Stomach smooth muscle (tissue), 2 donors: ENCODE results near the gene DAB2IP.

ENCODE experiments used
- H3K27ac ChIP-seq: one replicate; pipeline ENCODE4 v1.7.0; 2013; ENCODE audit warnings: mild to moderate bottlenecking, low read length, inconsistent platforms
- H3K27me3 ChIP-seq, 2 donors: one replicate each; pipeline ENCODE4 v1.7.0; 2013; ENCODE audit warnings: low read length in 2 of 2; ENCODE audit not compliant: insufficient read depth in 2 of 2, control insufficient read depth in 1 of 2
- H3K36me3 ChIP-seq, 2 donors: one replicate each; pipeline ENCODE4 v1.7.0; 2013; ENCODE audit warnings: low read length in 2 of 2; ENCODE audit not compliant: control insufficient read depth in 2 of 2, insufficient read depth in 2 of 2
- H3K4me1 ChIP-seq: one replicate; pipeline ENCODE4 v1.7.0; 2013; ENCODE audit warnings: low read length; ENCODE audit not compliant: control insufficient read depth, insufficient read depth
- H3K4me3 ChIP-seq, 2 donors: one replicate each; pipeline ENCODE4 v1.7.0; 2013; ENCODE audit warnings: low read length in 2 of 2
- H3K9ac ChIP-seq, 2 donors: one replicate each; pipeline ENCODE4 v1.7.0; 2013; ENCODE audit warnings: low read length in 2 of 2, mild to moderate bottlenecking in 1 of 2
- H3K9me3 ChIP-seq, 2 donors: one replicate each; pipeline ENCODE4 v1.7.0; 2013; ENCODE audit warnings: low read length in 2 of 2; ENCODE audit not compliant: control insufficient read depth in 2 of 2
- donor health status: healthy.
- donor health status: Pancreatic carcinoma.

DAB2IP gene

DNA sequence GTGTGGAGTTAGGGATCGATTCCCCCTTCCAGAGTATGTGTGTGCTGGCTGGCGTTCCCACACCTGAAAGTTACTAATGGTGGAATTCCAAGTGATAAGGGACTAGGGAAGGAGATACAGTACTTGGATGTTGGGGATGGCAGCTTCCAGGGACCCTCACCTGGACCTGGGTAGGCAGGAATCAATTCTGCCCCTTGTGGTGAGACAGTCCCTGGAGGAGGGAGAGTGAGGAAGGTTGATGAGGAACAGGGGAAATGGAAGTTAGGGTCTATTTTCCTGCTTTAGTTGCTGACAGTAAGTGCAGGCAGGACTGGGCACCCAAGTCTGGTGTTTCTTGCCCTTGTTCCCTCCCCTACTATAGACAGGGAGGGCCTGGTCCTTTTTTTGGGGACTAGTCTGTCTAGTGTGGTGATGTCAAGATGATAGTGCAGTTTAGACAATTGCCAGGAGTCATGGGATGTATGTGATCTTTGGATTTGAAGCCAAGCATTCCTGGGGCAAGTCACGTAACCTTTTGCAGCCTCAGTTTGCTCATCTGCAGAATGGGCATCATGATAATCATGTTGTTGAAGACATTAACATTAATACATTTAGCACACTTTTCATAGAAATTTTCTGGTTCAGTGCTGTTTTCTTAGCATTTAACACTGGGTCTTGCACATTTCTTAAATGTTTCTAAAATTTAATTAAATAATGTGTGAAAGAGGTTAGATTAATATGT lies 51.7 kb downstream of the DAB2IP start:
- Histone ChIP-seq H3K9ac (no peak overlapping the region), H3K4me3 (no peak overlapping the region), H3K9me3 (no peaks in the 10 kb centered on the region), H3K27ac (no peak overlapping the region), H3K4me1 (peaks cover 36% of the 10 kb centered on the region), H3K27me3 (no peaks in the 10 kb centered on the region), H3K36me3 (peaks cover 0 to 2% of the 10 kb centered on the region in 2 donors)

DNA sequence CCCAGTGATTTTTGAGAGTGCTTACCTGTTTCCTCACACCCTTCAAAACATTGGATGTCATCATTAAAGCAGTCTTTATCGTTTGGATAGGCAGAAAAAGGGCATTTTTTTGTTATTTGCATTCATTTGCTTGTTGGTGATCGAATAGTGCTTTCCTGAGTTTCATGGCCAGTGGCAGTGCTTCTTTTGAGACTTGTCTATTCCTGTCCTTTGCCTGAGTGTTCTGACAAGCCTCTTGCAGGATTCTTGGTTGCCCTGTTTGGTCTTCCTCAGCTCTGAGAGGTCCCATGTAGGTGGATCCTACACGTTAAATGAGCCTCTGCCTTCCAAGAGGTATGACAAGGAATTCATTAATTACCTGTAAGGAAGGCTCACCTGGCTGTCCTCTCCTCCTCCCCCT lies 52.8 kb downstream of the DAB2IP start:
- peaks cover 40% of the 10 kb centered on the region for H3K4me1 ChIP-seq

DNA sequence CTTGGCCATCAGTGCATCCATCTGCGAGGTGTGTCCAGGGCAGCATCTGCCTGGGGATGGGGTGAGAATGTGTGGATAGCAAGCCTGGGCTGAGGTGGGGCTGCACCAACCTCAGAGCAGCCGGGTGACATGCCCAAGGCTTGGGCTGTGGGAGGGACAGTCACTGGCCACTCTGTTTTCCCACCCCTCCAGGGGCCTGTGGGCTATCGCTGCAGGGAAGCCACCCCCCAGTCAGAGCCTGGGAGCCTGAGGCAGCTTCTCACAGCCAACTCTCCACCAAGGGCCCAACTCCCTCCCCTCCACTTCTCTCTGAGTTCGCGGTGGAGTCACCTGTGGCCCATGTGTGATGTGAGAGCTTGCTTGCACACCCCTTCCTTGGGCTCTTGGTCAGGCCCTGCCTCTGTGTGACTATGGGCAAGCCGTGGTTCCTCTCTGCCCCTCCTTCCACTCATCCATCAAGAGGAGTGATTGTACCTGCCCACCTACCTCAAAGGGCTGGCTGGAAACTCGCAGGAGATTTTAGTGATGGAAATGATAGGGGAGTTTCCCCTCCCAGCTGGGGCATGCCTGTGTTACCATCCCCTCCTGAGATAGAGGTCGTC lies 54.8 kb downstream of the DAB2IP start:
- no peaks in the 10 kb centered on the region for H3K27me3 ChIP-seq
- no peak overlapping the region for H3K9ac ChIP-seq
- H3K9me3 ChIP-seq: no peaks in the 10 kb centered on the region
- no peak overlapping the region for H3K27ac ChIP-seq
- H3K4me3 ChIP-seq: no peak overlapping the region
- H3K4me1 ChIP-seq: peaks cover 36% of the 10 kb centered on the region
- H3K36me3 ChIP-seq: peaks cover 0 to 4% of the 10 kb centered on the region in 2 donors

More for the DNA sequence above, 52.8 kb downstream of the DAB2IP start:
- Histone ChIP-seq H3K36me3 (peaks cover 0 to 2% of the 10 kb centered on the region in 2 donors), H3K9me3 (no peaks in the 10 kb centered on the region), H3K4me3 (no peak overlapping the region), H3K27me3 (no peaks in the 10 kb centered on the region), H3K27ac (no peak overlapping the region), H3K9ac (no peak overlapping the region)

DNA sequence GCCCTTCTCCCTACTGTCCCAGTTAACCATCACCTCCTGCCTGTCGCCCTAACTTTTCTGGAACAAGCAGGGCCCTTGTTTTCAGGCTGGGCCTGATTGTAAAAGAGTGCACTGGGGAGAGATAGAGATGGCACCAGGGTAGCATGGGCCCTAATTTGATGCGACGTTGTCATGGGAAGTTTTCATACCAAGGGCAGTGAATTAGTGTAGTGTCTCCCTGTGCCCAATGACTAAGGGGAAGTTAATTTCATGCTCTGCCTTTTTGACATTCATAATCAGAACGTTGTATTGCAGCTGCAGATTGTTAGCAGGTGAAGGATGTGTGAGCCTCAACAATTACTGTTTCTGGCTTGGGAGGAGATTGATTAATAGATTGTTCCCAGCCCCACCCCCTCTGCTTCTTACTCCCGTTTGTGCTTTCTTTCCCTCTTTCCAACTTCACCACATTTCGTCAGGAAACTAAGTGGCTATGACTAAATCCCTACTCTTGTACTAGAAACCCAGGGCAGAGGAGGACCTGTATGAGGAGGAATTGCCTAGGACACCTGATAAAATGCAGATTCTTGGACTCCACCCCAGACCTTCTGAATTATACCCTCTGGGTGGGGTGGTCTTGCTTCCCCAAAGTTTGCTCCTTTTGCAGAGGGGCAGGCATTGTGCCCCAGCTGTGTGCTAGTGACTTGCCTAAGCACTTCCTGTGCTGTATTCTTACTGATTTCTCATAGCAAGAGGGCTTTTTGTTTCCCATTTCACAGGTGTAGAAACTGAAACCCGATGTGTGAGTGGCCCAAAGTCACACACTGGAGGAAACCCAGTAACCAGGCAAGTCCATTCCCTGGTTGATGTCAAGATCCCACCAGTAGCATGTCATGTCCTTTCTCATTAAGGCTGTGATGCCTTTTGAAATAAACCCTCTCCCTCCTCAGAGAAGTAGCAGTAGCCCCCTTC lies 56.3 kb downstream of the DAB2IP start:
- Histone ChIP-seq H3K27me3 (no peaks in the 10 kb centered on the region), H3K4me1 (peaks cover 31% of the 10 kb centered on the region), H3K27ac (no peak overlapping the region), H3K4me3 (no peak overlapping the region), H3K9ac (no peak overlapping the region), H3K36me3 (peaks cover 0 to 4% of the 10 kb centered on the region in 2 donors), H3K9me3 (no peaks in the 10 kb centered on the region)

GRCh38 chr9:121708768-121709488 lies 57.5 kb downstream of the DAB2IP start:
- Histone ChIP-seq H3K36me3 (peaks cover 0 to 9% of the 10 kb centered on the region in 2 donors), H3K9ac (no peak overlapping the region), H3K27me3 (no peaks in the 10 kb centered on the region), H3K4me1 (peaks cover 35% of the 10 kb centered on the region), H3K4me3 (no peak overlapping the region), H3K27ac (no peak overlapping the region), H3K9me3 (no peaks in the 10 kb centered on the region)

- Histone ChIP-seq H3K4me3 (no peak overlapping the region), H3K27ac (no peak overlapping the region), H3K9me3 (no peaks in the 10 kb centered on the region), H3K36me3 (peaks cover 0 to 12% of the 10 kb centered on the region in 2 donors), H3K4me1 (peaks cover 40% of the 10 kb centered on the region), H3K9ac (no peak overlapping the region), H3K27me3 (no peaks in the 10 kb centered on the region)
Measured at GRCh38 chr9:121709798-121710197, 58.4 kb downstream of the DAB2IP start.

GRCh38 chr9:121711281-121711680 lies 59.8 kb downstream of the DAB2IP start:
- H3K4me3 ChIP-seq: no peak overlapping the region
- peaks cover 0 to 12% of the 10 kb centered on the region in 2 donors for H3K36me3 ChIP-seq
- H3K27ac ChIP-seq: no peak overlapping the region
- peaks cover 49% of the 10 kb centered on the region for H3K4me1 ChIP-seq
- no peaks in the 10 kb centered on the region for H3K27me3 ChIP-seq
- no peak overlapping the region for H3K9ac ChIP-seq
- H3K9me3 ChIP-seq: no peaks in the 10 kb centered on the region

- H3K27me3 ChIP-seq: no peaks in the 10 kb centered on the region
- no peak overlapping the region for H3K4me3 ChIP-seq
- H3K9me3 ChIP-seq: no peaks in the 10 kb centered on the region
- peaks cover 0 to 10% of the 10 kb centered on the region in 2 donors for H3K36me3 ChIP-seq
- H3K4me1 ChIP-seq: peaks cover 54% of the 10 kb centered on the region
- H3K9ac ChIP-seq: no peak overlapping the region
- H3K27ac ChIP-seq: no peak overlapping the region
Measured at GRCh38 chr9:121711797-121712196, 60.4 kb downstream of the DAB2IP start.

DNA sequence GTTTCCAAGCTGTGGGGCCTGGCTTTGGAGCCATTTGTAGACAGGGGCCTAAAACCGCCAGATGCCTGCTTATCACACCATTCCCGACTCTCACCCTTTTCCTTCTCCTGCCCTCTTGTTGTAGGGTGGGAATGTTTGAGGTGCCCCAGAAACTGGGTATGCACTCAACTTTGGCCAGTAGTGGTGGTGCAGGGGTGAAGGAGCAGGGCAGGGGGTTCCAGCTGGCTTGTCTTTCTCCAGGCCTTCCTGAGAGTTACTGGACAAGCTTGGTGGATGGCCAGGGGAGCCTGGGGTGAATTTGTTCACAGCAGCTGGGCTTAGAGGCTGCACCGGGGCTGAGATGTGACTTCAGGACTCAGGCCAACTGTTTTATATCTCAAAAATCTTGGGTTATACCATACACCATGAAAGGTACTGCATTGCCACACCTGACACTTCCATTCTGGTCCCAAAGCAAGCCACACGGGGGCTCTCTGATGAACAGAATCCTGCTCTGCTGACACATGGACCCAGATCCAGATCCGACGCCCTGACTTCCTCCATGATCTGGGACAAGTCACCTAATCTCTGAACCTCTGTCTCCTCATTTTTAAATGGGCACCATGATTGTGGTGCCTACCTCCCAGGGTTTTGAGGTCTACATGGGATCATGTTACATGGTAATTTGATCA lies 62.1 kb downstream of the DAB2IP start:
- no peak overlapping the region for H3K27ac ChIP-seq
- peaks cover 0 to 10% of the 10 kb centered on the region in 2 donors for H3K36me3 ChIP-seq
- no peaks in the 10 kb centered on the region for H3K27me3 ChIP-seq
- no peaks in the 10 kb centered on the region for H3K9me3 ChIP-seq
- H3K4me3 ChIP-seq: no peak overlapping the region
- no peak overlapping the region for H3K9ac ChIP-seq
- peaks cover 66% of the 10 kb centered on the region for H3K4me1 ChIP-seq
